Measurements from ENCODE around the gene GALNT11.

GALNT11 gene

GRCh38 chr7:152140067-152140466 is 114.6 kb downstream of the GALNT11 start:
- H3K27ac ChIP-seq (ENCODE audit: low read depth, low read length, poor library complexity, severe bottlenecking) = no peak overlapping the region
- H3K9me2 ChIP-seq (ENCODE audit: low read depth, low read length) = no peaks in the 10 kb centered on the region
- H3F3A ChIP-seq (ENCODE audit: insufficient read depth, low read length) = no peaks in the 10 kb centered on the region
- H3K79me2 ChIP-seq (ENCODE audit: insufficient read depth, low read length) = no peaks in the 10 kb centered on the region
- TF ChIP-seq, protein P1, sequence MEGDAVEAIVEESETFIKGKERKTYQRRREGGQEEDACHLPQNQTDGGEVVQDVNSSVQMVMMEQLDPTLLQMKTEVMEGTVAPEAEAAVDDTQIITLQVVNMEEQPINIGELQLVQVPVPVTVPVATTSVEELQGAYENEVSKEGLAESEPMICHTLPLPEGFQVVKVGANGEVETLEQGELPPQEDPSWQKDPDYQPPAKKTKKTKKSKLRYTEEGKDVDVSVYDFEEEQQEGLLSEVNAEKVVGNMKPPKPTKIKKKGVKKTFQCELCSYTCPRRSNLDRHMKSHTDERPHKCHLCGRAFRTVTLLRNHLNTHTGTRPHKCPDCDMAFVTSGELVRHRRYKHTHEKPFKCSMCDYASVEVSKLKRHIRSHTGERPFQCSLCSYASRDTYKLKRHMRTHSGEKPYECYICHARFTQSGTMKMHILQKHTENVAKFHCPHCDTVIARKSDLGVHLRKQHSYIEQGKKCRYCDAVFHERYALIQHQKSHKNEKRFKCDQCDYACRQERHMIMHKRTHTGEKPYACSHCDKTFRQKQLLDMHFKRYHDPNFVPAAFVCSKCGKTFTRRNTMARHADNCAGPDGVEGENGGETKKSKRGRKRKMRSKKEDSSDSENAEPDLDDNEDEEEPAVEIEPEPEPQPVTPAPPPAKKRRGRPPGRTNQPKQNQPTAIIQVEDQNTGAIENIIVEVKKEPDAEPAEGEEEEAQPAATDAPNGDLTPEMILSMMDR (IDR thresholded peaks at IDR 0.05; ENCODE audit: low read length) = no peak
- TF ChIP-seq EZH2 (IDR thresholded peaks at IDR 0.05; ENCODE audit: borderline replicate concordance, low read length) = no peak
- no peaks in the 10 kb centered on the region for H3K4me1 ChIP-seq (ENCODE audit: insufficient read depth, low read length, severe bottlenecking)
- H3K9ac ChIP-seq (ENCODE audit: low read length) = no peak overlapping the region
- H3K9me3 ChIP-seq (ENCODE audit: low read length) = no peaks in the 10 kb centered on the region
- no peak overlapping the region for H3K4me3 ChIP-seq (ENCODE audit: low read depth, low read length, poor library complexity, severe bottlenecking)
- H4K20me1 ChIP-seq (ENCODE audit: insufficient read depth, low read length) = no peaks in the 10 kb centered on the region
- peaks cover 99% of the 10 kb centered on the region for H3K36me3 ChIP-seq (ENCODE audit: insufficient read depth, low read length)
- no peaks in the 10 kb centered on the region for H3K27me3 ChIP-seq (ENCODE audit: insufficient read depth, low read length)
- H2AFZ ChIP-seq (ENCODE audit: low read length) = no peak overlapping the region
- no peak overlapping the region for H3K4me2 ChIP-seq (ENCODE audit: low read length)

DNA sequence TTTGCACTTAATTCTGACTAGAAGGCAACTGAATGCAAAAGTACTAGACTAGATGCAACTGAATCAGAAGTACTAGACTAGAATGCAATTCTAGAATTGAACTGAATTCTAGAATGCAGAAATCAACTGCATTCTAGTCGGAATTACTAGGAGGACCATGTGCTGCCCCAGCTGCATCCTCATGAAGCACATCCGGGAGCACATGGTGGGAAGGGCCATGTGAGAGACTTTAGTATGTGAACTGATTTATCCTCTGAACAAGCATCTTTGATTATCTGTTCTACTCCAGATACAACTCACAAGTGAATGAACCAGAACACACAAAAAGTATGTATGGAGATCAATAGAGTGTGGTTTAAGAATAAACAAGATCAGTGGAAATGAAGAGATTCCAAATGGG is 115.1 kb downstream of the GALNT11 start:
- Histone ChIP-seq H3K27me3 (ENCODE audit: insufficient read depth, low read length) (no peaks in the 10 kb centered on the region), H3K4me1 (ENCODE audit: insufficient read depth, low read length, severe bottlenecking) (no peaks in the 10 kb centered on the region), H3K79me2 (ENCODE audit: insufficient read depth, low read length) (no peaks in the 10 kb centered on the region), H3K4me2 (ENCODE audit: low read length) (no peak overlapping the region), H3K9me2 (ENCODE audit: low read depth, low read length) (no peaks in the 10 kb centered on the region), H4K20me1 (ENCODE audit: insufficient read depth, low read length) (no peaks in the 10 kb centered on the region), H3K9me3 (ENCODE audit: low read length) (no peaks in the 10 kb centered on the region), H3K4me3 (ENCODE audit: low read depth, low read length, poor library complexity, severe bottlenecking) (no peak overlapping the region), H3F3A (ENCODE audit: insufficient read depth, low read length) (no peaks in the 10 kb centered on the region), H3K36me3 (ENCODE audit: insufficient read depth, low read length) (peaks cover 99% of the 10 kb centered on the region), H3K27ac (ENCODE audit: low read depth, low read length, poor library complexity, severe bottlenecking) (no peak overlapping the region), H2AFZ (ENCODE audit: low read length) (no peak overlapping the region), H3K9ac (ENCODE audit: low read length) (no peak overlapping the region)
- TF ChIP-seq, protein P1 (IDR thresholded peaks at IDR 0.05; ENCODE audit: low read length) = no peak
- TF ChIP-seq EZH2 (IDR thresholded peaks at IDR 0.05; ENCODE audit: borderline replicate concordance, low read length) = no peak

DNA sequence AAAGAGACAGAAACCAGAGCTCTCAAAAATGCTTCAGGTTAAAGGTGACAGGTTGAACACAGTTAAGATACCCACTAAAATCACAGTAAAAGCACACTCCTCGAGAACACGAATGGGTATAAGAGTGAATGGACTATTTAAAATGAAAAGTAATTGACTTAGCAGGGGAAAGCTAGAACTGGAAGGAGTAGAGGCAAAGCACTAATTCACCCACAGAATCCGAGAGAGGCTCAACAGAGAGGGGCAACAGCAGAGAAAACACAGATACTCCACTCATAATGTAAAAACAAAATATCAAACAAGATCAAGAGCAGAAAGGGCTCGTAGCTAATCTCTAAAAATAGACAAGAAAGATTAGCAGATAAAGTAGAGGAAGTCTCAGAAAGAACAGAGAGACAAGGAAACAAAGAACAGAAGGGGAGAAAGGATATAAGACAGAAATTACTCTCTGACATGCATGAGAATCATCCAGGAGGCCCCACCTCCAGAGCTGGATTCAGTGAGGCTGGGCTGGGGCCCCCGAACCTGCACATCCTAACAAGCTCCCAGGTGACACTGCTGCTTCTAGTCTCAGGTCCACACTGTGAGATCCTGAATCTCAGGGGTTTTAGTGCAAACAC is 117.6 kb downstream of the GALNT11 start:
- no peak for TF ChIP-seq EZH2 (IDR thresholded peaks at IDR 0.05; ENCODE audit: borderline replicate concordance, low read length)
- TF ChIP-seq, protein P1 (IDR thresholded peaks at IDR 0.05; ENCODE audit: low read length) = no peak
- Histone ChIP-seq H2AFZ (ENCODE audit: low read length) (no peak overlapping the region), H3K9ac (ENCODE audit: low read length) (no peak overlapping the region), H3K4me3 (ENCODE audit: low read depth, low read length, poor library complexity, severe bottlenecking) (no peak overlapping the region), H3K36me3 (ENCODE audit: insufficient read depth, low read length) (peaks cover 98% of the 10 kb centered on the region), H3F3A (ENCODE audit: insufficient read depth, low read length) (no peaks in the 10 kb centered on the region), H4K20me1 (ENCODE audit: insufficient read depth, low read length) (no peaks in the 10 kb centered on the region), H3K9me3 (ENCODE audit: low read length) (no peaks in the 10 kb centered on the region), H3K27ac (ENCODE audit: low read depth, low read length, poor library complexity, severe bottlenecking) (no peak overlapping the region), H3K4me2 (ENCODE audit: low read length) (no peak overlapping the region), H3K27me3 (ENCODE audit: insufficient read depth, low read length) (no peaks in the 10 kb centered on the region), H3K79me2 (ENCODE audit: insufficient read depth, low read length) (no peaks in the 10 kb centered on the region), H3K4me1 (ENCODE audit: insufficient read depth, low read length, severe bottlenecking) (no peaks in the 10 kb centered on the region), H3K9me2 (ENCODE audit: low read depth, low read length) (no peaks in the 10 kb centered on the region)

All from OCI-LY1 (cell line).